OCI-LY1 (cell line): Measurements from ENCODE around the gene CTDSPL2.
"Not testable (repeated sequence)": the region's sequence is repeated elsewhere in the genome, so short reads cannot be mapped to it uniquely, and the experiment has no call there.

ENCODE experiments used
- H2AFZ ChIP-seq: fragments of 200-600 bp; sonication (generic), shearing (Covaris generic); 2 replicates; pipeline ENCODE4 v1.6.0; 2014; ENCODE audit warnings: antibody characterized with exemption, mild to moderate bottlenecking, low read length
- H3F3A ChIP-seq: fragments of 200-600 bp; sonication (generic), shearing (Covaris generic); 2 replicates; pipeline ENCODE4 v1.6.0; 2014; ENCODE audit warnings: mild to moderate bottlenecking, antibody characterized with exemption, low read length, moderate library complexity; ENCODE audit not compliant: insufficient read depth
- H3K27ac ChIP-seq: fragments of 200-600 bp; sonication (generic); 2 replicates; pipeline ENCODE4 v1.5.1; 2014; ENCODE audit warnings: low read length, mixed run types, mild to moderate bottlenecking, low read depth; ENCODE audit not compliant: poor library complexity, severe bottlenecking
- H3K27me3 ChIP-seq: fragments of 200-600 bp; sonication (generic); 2 replicates; pipeline ENCODE4 v1.6.0; 2014; ENCODE audit warnings: antibody characterized with exemption, mild to moderate bottlenecking, low read length, moderate library complexity; ENCODE audit not compliant: insufficient read depth
- H3K36me3 ChIP-seq: fragments of 200-600 bp; sonication (generic); 2 replicates; pipeline ENCODE4 v1.6.1; 2014; ENCODE audit warnings: mild to moderate bottlenecking, antibody characterized with exemption, low read length, moderate library complexity, mixed read lengths; ENCODE audit not compliant: insufficient read depth
- H3K4me1 ChIP-seq: fragments of 200-600 bp; sonication (generic); 2 replicates; pipeline ENCODE4 v1.5.1; 2014; ENCODE audit warnings: mild to moderate bottlenecking, low read length, moderate library complexity; ENCODE audit not compliant: insufficient read depth, severe bottlenecking
- H3K4me2 ChIP-seq: fragments of 200-600 bp; sonication (generic), shearing (Covaris generic); 2 replicates; pipeline ENCODE4 v1.6.1; 2014; ENCODE audit warnings: low read length
- H3K4me3 ChIP-seq: fragments of 200-600 bp; sonication (generic); 2 replicates; pipeline ENCODE4 v1.5.1; 2014; ENCODE audit warnings: low read length, low read depth, mild to moderate bottlenecking, mixed read lengths; ENCODE audit not compliant: poor library complexity, severe bottlenecking
- H3K79me2 ChIP-seq: fragments of 200-600 bp; shearing (Covaris generic); 2 replicates; pipeline ENCODE4 v1.6.1; 2016; ENCODE audit warnings: mixed run types, low read length, mixed read lengths; ENCODE audit not compliant: insufficient read depth
- H3K9ac ChIP-seq: fragments of 200-600 bp; sonication (generic), shearing (Covaris generic); 2 replicates; pipeline ENCODE4 v1.6.1; 2014; ENCODE audit warnings: mild to moderate bottlenecking, low read length, mixed read lengths
- H3K9me2 ChIP-seq: fragments of 200-600 bp; sonication (generic), shearing (Covaris generic); 2 replicates; pipeline ENCODE4 v1.6.1; 2014; ENCODE audit warnings: low read depth, mild to moderate bottlenecking, low read length, mixed read lengths
- H3K9me3 ChIP-seq: fragments of 200-600 bp; shearing (Covaris generic); 2 replicates; pipeline ENCODE4 v1.6.1; 2014; ENCODE audit warnings: low read length, mixed read lengths
- H4K20me1 ChIP-seq: fragments of 200-600 bp; sonication (generic), shearing (Covaris generic); 2 replicates; pipeline ENCODE4 v1.6.0; 2016; ENCODE audit warnings: mild to moderate bottlenecking, low read length; ENCODE audit not compliant: insufficient read depth
- EZH2 ChIP-seq: fragments of 200-600 bp; sonication (generic), shearing (Covaris generic); IDR thresholded peaks from 2 replicates; pipeline ENCODE4 v1.8.0; 2017; ENCODE audit warnings: borderline replicate concordance, mixed run types, mild to moderate bottlenecking, antibody characterized with exemption, low read length, moderate library complexity, mixed read lengths
- TF ChIP-seq, protein P1 (sequence below): fragments of 200-600 bp; sonication (generic), shearing (Covaris generic); IDR thresholded peaks from 2 replicates; pipeline ENCODE4 v1.5.1; 2017; ENCODE audit warnings: mild to moderate bottlenecking, antibody characterized with exemption, low read length, moderate library complexity, mixed read lengths

Gene CTDSPL2

DNA sequence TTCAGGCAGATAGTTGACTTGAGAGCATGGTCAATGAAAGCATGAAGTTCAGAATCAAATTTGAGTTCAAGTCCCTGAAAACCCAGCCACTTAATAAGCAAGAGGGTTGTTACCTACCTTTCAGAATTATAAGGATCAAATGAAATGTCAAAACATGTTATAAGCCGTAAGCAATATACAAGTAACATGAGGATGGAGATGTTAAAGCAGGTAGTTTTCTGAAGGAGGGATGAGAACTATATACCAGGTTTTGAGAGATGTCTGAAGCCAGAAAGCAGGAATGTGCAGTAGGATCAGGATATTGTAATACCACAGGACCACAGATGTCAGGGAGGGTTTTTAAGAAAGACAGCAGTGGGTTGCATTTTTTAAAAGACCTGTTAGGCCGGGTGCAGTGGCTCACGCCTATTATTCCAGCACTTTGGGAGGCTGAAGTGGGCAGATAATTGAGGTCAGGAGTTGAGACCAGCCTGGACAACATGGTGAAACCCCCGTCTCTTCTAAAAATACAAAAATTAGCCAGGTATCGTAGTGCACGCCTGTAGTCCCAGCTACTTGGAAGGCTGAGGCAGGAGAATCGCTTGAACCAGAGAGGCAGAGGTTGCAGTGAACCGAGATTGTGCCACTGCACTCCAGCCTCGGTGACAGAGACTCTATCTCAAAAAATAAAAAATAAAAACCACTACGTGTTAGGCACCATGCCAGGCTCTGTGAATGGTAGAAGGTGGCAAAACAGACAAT is 102.6 kb downstream of the CTDSPL2 start:
- H4K20me1 ChIP-seq = no peaks in the 10 kb centered on the region
- no peaks in the 10 kb centered on the region for H3K9me3 ChIP-seq

DNA sequence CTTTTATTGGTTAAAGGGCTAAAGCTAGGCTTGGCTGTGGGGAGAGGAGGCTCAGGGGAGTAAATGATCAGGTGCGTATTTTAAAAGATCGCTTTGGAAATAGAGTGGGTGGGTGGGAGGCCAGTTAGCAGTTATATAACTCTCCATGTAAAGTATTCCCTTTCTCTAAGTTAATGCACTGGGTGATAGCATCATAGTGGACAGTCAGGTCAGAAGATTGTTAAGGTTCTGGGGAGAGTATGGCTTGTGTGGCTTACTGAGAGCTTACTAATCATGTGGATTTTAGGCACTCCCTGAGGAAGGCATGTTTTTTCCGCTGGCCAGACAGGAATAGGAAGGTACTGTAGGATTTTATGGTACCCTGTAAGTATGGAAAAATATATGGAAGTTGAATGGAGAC is 103.2 kb downstream of the CTDSPL2 start:
- no peaks in the 10 kb centered on the region for H3K79me2 ChIP-seq
- H3K9ac ChIP-seq = no peak overlapping the region
- H3K27me3 ChIP-seq = no peaks in the 10 kb centered on the region
- no peak overlapping the region for H3K27ac ChIP-seq
- H3K4me3 ChIP-seq = no peak overlapping the region
- no peak overlapping the region for H2AFZ ChIP-seq
- peaks cover 14% of the 10 kb centered on the region for H3K36me3 ChIP-seq
- 0 out of 2 replicates have a peak, but pooled peaks cover 3% of the 10 kb centered on the region for H3F3A ChIP-seq
- H4K20me1 ChIP-seq = no peaks in the 10 kb centered on the region
- no peak overlapping the region for H3K4me2 ChIP-seq
- no peaks in the 10 kb centered on the region for H3K9me3 ChIP-seq
- peaks cover 2% of the 10 kb centered on the region for H3K4me1 ChIP-seq
- no peak for TF ChIP-seq EZH2
- TF ChIP-seq, protein P1, sequence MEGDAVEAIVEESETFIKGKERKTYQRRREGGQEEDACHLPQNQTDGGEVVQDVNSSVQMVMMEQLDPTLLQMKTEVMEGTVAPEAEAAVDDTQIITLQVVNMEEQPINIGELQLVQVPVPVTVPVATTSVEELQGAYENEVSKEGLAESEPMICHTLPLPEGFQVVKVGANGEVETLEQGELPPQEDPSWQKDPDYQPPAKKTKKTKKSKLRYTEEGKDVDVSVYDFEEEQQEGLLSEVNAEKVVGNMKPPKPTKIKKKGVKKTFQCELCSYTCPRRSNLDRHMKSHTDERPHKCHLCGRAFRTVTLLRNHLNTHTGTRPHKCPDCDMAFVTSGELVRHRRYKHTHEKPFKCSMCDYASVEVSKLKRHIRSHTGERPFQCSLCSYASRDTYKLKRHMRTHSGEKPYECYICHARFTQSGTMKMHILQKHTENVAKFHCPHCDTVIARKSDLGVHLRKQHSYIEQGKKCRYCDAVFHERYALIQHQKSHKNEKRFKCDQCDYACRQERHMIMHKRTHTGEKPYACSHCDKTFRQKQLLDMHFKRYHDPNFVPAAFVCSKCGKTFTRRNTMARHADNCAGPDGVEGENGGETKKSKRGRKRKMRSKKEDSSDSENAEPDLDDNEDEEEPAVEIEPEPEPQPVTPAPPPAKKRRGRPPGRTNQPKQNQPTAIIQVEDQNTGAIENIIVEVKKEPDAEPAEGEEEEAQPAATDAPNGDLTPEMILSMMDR = no peak
- no peaks in the 10 kb centered on the region for H3K9me2 ChIP-seq

More for the DNA sequence above, 102.6 kb downstream of the CTDSPL2 start:
- Histone ChIP-seq H3K36me3 (peaks cover 18% of the 10 kb centered on the region), H3K27ac (no peak overlapping the region), H3K9me2 (no peaks in the 10 kb centered on the region), H3F3A (0 out of 2 replicates have a peak, but pooled peaks cover 3% of the 10 kb centered on the region), H3K4me1 (no peaks in the 10 kb centered on the region), H3K4me3 (no peak overlapping the region), H3K27me3 (no peaks in the 10 kb centered on the region), H2AFZ (no peak overlapping the region), H3K4me2 (no peak overlapping the region), H3K79me2 (no peaks in the 10 kb centered on the region), H3K9ac (no peak overlapping the region)
- TF ChIP-seq, protein P1 = no peak
- no peak for TF ChIP-seq EZH2

DNA sequence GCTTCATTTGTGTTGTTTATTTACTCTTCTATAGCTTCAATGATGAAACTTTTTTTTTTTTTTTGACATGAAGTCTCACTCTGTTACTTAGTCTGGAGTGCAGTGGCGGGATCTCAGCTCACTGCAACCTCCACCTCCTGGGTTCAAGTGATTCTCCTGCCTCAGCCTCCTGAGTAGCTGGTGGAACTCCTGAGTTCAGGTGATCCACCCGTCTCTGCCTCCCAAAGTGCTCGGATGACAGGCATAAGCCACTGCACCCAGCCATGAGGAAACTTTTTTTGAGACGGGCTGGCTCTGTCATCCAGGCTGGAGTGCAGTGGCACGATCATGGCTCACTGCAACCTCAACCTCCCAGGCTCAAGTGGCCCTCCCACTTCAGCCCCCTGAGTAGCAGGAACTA is 104.8 kb downstream of the CTDSPL2 start:
- not testable (repeated sequence) for H2AFZ ChIP-seq, H3K36me3 ChIP-seq, H3K79me2 ChIP-seq, H3K9me3 ChIP-seq, H3K27me3 ChIP-seq, H3K4me2 ChIP-seq, H3F3A ChIP-seq, H4K20me1 ChIP-seq, H3K9ac ChIP-seq, H3K9me2 ChIP-seq, H3K4me1 ChIP-seq, H3K4me3 ChIP-seq, H3K27ac ChIP-seq

DNA sequence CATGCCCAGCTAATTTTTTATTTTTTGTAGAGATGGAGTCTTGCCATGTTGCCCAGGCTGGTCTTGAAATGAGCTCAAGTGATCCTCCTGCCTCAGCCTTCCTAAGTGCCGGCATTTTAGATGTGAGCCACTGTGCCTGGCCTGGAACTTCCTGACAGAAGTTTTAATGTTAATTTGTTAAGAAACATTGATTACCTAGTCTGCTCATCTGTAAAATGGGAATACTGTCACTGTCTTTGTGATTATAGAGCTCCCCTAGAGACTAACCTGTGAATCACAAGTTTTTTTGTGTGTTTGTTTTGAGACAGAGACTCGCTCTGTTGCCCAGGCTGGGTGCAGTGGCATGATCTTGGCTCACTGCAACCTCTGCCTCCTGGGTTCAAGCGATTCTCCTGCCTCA is 105.3 kb downstream of the CTDSPL2 start:
- TF ChIP-seq, protein P1 = peak; percentile 54; the same call in 1 of the 2 replicates
- no peak for TF ChIP-seq EZH2
- no peaks in the 10 kb centered on the region for H4K20me1 ChIP-seq
- no peak overlapping the region for H3K9ac ChIP-seq
- H3K9me2 ChIP-seq = no peaks in the 10 kb centered on the region
- 0 out of 2 replicates have a peak, but pooled peaks cover 3% of the 10 kb centered on the region for H3F3A ChIP-seq
- peaks cover 9% of the 10 kb centered on the region for H3K4me1 ChIP-seq
- peaks cover 5% of the 10 kb centered on the region for H3K79me2 ChIP-seq
- no peak overlapping the region for H3K4me3 ChIP-seq
- no peak overlapping the region for H3K27ac ChIP-seq
- H3K9me3 ChIP-seq = no peaks in the 10 kb centered on the region
- H3K4me2 ChIP-seq = no peak overlapping the region
- no peaks in the 10 kb centered on the region for H3K36me3 ChIP-seq
- H3K27me3 ChIP-seq = no peaks in the 10 kb centered on the region
- H2AFZ ChIP-seq = no peak overlapping the region
